DMS 273 (cell line): ENCODE results near the gene CTDSPL2.
"Not testable (repeated sequence)": the region's sequence is repeated elsewhere in the genome, so short reads cannot be mapped to it uniquely, and the experiment has no call there.

Experiments
- DNase-seq: peaks from one replicate; lab custom pipeline; 2025; ENCODE audit not compliant: unreplicated experiment; lab: John Stamatoyannopoulos, UW

Gene CTDSPL2

DNA sequence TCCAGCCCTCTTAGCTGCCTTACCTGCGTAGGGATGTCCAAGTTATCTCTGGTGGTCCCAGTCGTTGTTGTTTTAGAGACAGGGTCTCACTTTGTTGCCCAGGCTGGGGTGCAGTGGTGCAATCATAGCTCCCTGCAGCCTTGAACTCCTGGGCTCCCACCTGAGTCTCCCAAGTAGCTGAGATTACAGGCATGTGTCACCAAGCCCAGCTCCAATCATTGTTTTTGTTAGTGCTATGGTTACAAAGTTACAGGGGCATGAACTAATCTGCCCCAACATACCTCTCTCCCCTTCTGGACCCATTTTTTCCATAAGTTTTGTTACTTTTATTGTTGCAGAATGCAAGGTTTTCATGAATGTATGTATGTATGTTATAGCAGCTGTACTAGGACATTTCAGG is 54.7 kb downstream of the CTDSPL2 start:
- no peak for DNase-seq

DNA sequence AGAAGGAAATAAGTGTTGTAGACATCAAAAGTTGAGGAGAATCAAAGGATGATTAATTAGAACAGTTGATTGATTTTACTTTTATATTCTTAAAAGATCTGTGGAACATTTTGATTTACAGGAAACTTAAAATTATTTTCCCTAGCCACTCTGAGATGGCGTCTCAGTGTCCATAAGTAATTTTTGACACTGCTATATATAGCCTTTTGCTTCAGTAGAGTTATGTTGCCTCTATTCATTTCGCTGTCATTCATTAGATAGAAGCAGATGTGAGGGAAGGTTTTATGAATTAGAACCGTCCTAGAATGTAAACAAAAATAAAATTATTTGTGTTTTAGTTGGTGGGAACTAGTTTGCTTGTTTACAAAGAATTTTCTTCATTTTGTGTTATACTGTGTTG is 58.5 kb downstream of the CTDSPL2 start:
- DNase-seq, result no peak

DNA sequence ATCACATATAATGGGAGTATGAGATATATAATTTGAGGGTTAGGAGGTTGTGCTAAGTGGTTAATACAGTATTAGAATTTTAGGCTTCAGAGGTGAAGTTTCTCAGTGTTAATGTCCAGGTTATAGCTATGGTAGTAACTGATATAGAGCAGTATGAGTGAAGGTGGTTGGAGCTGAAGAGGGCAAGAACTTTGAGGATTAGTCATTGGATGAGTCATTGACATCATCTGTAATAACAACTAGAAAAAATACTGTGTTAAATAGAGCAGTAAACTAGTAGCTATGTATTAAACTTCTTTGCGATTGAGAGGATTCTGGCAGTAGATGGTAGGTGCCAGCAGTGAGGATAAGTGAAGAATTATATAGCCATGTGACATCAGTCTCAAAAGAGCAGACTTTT is 62.0 kb downstream of the CTDSPL2 start:
- DNase-seq, result no peak

DNA sequence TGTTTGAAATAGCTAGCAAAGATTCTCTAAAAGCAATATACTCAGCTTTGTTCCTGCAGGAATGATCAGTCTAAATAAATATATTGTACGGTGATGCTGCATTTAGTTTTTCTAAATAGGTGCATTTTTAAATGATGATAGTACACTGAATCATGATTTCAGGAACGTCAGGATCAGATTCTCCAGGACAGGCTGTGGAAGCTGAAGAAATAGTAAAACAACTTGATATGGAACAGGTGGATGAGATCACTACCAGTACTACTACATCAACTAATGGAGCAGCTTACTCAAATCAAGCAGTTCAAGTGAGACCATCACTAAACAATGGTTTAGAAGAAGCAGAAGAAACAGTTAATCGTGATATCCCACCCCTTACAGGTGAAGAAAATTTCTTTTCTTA is 63.2 kb downstream of the CTDSPL2 start:
- DNase-seq, result no peak

DNA sequence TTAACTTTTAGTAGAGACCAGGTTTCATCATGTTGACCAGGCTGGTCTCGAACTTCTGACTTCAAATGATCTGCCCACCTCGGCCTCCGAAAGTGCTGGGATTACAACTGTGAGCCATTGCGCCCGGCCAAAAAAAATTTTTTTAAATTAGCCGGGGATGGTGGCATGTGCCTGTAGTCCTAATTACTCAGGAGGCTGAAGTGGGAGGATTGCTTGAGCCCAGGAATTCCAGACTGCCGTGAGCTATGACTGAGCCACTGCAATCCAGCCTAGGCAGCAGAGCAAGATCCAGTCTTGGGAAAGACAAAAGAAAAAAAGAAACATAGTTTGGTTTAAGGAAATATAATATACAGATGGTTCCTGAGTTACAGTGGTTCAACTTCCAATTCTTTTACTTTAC is 64.6 kb downstream of the CTDSPL2 start:
- DNase-seq, result no peak

DNA sequence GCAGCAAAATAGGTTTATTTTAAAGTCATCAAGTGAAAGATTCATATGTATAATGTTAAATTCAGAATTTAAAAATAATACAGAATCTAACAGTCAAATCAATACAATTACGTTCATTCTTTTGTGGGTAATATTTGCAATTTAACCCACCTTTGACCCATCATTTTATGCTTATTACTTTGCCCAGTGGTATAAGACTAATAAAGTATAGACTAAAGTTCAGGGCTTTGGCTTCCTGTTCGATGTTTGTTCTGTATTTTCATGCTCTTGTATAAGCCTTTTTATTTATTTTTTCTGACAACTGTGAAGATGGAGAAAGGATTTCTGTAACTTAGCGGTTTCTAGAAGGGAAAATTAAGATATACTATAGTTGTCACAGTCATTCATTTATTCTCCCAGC is 65.2 kb downstream of the CTDSPL2 start:
- no peak for DNase-seq

DNA sequence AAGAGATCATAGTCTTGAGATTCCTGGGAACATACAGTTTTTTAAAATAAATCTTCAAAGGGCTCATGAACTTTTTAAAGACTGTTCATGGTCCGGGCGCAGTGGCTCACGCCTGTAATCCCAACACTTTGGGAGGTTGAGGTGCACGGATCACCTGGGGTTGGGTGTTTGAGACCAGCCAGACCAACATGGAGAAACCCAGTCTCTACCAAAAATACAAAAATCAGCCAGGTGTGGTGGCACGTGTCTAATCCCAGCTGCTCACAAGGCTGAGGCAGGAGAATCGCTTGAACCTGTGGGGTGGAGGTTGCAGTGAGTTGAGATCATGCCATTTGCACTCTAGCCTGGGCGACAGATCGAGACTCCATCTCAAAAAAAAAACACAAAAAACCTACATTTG is 68.1 kb downstream of the CTDSPL2 start:
- no peak for DNase-seq

DNA sequence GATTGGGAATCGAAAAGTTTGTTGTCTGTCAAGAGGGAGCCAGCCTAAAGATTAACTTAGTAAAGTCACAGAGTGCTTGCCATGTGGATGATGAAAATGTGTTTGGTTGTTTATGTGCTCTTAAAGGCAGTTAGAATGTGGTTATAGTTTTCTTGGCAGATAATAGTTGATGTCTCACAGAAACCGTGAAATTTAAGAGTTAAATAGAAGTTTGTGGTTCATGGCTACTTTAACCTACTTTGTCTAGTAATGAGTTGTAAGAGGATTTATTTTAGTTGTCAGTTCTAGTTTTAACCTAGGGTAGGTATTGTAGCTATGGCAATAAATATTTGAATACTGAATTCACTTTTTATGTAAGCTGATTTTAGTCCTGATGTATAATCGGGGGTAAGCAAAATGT is 73.1 kb downstream of the CTDSPL2 start:
- no peak for DNase-seq

DNA sequence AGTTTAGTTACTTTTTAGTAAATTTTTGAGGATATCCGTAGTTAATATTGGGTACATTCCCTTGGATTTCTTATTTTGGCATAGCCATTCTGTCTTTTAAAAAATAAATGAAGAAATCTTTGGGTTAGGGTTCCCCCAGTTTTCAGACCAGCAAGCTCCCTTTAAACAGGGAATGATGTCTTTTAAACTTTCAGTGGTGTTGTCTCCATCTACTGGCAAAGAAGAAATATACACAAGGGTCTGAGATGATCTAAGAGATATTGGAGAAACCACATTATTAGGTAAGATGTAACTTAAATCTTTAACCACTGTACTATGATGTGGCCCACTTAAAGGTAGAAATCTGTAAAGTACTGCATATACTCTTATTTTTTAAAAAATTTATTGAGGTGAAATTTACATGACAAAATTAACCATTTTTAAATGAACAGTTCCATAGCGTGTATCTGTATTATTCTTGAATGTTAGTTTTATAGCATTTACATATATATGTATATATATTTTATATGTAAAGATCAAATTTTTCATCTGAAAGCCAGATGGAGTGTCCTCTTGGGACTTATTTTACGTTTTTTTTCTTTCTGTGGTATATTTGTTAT is 74.4 kb downstream of the CTDSPL2 start:
- peak; percentile 24 for DNase-seq

DNA sequence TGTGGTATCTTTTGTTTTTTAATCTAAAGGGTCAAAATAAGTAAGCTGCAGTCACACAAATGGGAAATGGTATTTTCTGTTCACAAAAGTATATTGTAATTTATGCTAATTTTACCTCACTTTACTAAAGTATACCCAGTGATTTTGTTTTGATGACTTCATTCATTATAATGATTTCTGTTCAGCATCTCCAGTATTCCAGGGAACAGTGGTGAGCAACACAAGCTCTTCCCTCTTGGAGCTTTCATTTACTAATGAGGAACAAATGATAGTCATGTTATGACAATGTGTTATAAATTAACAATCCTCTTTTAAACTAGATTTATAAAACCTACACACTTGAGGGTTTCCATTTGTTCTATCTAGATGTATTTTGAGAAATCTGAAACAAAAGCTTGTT is 89.0 kb downstream of the CTDSPL2 start:
- DNase-seq, result no peak

DNA sequence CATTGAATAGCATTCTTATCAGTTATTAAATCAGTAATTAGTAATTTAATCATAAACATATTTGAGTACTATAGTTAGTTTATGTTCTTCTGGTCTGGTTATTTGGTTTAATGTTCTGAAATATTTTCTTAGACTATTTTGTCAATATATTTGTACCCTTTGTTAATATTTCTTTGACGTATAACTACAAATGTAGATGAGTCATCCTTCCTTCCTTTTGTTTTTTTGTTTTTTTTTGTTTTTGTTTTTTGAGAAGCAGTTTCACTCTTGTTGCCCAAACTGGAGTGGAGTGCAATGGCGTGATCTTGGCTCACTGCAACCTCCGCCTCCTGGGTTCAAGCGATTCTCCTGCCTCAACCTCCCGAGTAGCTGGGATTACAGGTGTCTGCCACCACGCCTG is 92.1 kb downstream of the CTDSPL2 start:
- no peak for DNase-seq

DNA sequence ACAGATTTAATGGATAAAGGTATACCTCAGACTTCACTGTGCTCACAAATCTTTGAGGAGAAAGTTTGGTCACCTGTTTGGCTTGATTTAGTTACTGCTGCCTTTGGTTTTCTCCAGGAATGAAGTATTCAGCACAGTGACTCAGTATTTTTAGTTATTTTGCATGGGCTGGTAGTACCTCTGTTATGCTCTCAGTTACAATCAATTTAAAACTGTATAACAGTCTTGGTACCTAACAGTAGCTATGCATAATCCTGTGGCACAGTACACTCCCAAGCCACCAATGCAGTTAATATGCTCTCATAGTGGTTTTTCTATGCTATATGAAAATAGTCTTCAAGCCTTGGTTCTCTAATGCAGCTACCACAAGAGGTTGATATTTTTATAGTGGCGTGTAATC is 97.6 kb downstream of the CTDSPL2 start:
- DNase-seq, result no peak

DNA sequence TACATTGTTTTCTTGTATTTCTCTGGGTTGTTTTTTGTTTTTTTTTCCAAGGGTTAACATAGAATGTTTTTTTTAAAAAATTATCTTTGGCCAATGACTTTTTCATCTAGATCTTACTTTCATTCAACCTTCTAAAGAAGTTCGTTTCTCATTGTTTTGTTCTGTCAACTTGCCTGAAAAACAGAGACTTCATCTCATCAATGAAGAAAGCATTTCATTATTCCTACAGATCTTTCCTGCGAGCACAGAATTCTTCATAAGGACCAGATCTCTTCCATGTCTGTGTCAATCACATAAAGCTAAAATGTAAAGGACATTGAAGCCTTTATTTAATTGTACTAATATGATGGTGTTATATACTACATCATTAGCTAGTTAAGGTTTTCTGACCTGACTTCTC is 99.8 kb downstream of the CTDSPL2 start:
- DNase-seq, result no peak

DNA sequence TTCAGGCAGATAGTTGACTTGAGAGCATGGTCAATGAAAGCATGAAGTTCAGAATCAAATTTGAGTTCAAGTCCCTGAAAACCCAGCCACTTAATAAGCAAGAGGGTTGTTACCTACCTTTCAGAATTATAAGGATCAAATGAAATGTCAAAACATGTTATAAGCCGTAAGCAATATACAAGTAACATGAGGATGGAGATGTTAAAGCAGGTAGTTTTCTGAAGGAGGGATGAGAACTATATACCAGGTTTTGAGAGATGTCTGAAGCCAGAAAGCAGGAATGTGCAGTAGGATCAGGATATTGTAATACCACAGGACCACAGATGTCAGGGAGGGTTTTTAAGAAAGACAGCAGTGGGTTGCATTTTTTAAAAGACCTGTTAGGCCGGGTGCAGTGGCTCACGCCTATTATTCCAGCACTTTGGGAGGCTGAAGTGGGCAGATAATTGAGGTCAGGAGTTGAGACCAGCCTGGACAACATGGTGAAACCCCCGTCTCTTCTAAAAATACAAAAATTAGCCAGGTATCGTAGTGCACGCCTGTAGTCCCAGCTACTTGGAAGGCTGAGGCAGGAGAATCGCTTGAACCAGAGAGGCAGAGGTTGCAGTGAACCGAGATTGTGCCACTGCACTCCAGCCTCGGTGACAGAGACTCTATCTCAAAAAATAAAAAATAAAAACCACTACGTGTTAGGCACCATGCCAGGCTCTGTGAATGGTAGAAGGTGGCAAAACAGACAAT is 102.6 kb downstream of the CTDSPL2 start:
- peak; percentile 6 for DNase-seq

DNA sequence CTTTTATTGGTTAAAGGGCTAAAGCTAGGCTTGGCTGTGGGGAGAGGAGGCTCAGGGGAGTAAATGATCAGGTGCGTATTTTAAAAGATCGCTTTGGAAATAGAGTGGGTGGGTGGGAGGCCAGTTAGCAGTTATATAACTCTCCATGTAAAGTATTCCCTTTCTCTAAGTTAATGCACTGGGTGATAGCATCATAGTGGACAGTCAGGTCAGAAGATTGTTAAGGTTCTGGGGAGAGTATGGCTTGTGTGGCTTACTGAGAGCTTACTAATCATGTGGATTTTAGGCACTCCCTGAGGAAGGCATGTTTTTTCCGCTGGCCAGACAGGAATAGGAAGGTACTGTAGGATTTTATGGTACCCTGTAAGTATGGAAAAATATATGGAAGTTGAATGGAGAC is 103.2 kb downstream of the CTDSPL2 start:
- peak; percentile 20 for DNase-seq

DNA sequence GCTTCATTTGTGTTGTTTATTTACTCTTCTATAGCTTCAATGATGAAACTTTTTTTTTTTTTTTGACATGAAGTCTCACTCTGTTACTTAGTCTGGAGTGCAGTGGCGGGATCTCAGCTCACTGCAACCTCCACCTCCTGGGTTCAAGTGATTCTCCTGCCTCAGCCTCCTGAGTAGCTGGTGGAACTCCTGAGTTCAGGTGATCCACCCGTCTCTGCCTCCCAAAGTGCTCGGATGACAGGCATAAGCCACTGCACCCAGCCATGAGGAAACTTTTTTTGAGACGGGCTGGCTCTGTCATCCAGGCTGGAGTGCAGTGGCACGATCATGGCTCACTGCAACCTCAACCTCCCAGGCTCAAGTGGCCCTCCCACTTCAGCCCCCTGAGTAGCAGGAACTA is 104.8 kb downstream of the CTDSPL2 start:
- DNase-seq, result not testable (repeated sequence)

DNA sequence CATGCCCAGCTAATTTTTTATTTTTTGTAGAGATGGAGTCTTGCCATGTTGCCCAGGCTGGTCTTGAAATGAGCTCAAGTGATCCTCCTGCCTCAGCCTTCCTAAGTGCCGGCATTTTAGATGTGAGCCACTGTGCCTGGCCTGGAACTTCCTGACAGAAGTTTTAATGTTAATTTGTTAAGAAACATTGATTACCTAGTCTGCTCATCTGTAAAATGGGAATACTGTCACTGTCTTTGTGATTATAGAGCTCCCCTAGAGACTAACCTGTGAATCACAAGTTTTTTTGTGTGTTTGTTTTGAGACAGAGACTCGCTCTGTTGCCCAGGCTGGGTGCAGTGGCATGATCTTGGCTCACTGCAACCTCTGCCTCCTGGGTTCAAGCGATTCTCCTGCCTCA is 105.3 kb downstream of the CTDSPL2 start:
- peak; percentile 12 for DNase-seq

DNA sequence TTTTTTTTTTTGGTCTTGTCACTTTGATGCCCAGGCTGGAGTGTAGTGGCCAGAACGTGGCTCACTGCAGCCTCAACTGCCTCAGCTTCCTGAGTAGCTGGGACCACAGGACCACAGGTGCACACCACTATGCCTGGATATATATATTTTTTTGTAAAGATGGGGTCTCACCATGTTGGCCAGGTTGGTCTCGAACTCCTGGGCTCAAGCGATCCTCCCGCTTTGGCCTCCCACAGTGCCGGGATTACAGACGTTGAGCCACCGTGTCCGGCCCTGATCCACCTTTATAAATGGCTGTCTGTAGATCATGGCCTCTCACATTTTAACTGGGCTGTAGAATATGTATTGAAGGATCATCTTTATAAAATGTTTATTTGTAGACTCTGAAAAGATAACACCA is 107.7 kb downstream of the CTDSPL2 start:
- no peak for DNase-seq

DNA sequence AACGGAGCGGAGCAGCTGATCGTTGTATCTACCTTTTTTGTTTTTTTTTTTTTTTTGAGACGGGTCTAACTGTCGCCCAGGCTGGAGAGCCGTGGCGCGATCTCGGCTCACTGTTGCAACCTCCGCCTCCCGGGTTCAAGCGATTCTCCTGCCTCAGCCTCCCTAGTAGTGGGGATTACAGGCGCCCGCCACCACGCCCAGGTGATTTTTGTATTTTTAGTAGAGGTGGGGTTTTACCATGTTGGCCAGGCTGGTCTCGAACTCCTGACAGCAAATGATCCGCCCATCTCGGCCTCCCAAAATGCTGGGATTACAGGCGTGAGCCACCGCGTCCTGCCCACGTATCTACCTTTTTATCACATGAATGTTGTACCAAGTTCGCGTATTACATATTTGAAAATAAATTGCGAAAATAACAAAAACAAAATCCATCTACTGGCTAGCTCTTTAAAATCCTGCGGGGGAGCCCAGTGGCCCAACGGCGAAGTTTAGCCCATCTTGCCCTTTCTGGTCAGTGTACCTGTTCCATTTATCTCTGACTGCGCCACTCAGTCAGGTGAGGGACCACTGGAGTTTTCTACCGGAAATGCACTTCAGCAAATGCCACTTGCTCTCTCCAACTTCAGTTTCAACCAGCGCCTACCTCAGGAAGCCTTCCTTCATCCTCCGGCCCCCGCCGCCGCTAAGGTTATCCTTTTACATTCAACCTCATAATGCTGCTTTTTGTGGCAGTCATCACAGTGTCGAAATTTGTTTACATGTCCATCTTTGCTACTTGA is 108.3 kb downstream of the CTDSPL2 start:
- DNase-seq, result no peak

DNA sequence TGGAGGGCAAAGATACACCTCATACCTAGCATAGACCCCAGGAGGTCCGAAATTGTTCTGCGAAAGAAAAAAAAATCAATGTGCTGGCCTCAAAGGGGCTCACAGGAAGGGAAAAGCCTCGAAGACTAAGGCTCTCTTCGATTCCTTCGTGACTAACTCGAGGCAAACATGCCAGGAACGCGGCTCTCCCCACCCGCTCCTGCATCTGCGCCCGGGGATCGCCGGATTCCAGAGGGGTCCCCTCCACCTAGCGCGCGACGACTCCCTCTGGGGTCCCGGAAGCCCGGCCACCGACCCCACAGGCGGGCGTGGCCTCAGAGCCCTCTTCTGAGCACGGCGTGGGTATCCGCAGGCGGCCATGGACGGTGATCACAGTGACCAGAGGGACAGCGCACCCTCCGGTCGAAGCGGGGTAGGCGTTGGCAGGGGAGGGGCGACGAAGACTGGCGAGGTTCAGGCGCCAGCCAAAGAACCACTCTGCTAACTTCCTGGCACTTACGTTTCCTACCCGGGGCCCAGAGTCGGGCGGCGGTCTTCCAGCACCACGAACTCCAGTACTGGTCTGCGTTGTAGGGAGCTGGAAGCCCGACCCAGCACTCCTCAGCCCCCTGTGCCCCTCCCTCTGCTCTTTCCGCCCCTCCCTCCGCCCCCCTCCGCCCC is 109.0 kb downstream of the CTDSPL2 start:
- DNase-seq, result no peak

DNA sequence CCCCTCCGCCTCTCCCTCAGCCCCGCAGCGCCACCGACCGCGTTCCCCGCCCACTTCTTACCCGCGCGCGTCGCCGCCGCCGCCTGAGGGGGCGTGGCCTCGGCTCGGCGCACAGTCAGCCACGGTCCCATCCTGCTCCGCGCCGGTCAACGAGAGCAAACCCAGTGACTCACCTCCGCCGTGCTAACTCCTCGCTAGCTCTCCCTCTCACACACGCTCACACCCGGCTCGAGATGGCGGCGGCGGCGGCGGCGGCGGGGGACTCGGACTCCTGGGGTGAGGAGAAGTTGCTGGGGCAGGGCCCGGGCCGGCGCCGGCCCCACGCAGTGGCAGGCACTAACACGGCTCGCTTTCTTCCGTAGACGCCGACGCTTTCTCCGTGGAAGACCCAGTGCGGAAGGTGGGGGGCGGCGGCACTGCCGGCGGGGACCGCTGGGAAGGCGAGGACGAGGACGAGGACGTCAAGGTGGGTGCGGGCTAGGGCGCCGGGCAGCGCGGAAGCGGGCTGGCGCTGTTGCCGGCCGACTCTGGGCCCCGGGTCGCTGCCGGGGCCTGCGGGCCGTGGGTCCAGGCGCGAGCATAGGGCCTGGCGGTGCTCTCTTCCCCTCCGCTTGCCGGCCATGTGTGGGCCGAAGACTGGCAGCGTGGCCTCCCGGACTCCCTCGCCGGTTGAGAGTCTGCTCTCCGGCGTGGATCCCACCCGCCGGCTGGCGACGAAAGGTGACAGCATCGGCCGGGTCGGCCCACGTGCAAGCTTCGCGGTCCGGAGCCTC is 109.7 kb downstream of the CTDSPL2 start, which contains the start of gene EIF3J:
Gene EIF3J (plus strand): TSS at position 186 of the 773 bp plus-strand sequence. CDS start 48 bp downstream, at position 234.
- peak; percentile 94 for DNase-seq
